Osteoblast (primary cell): ENCODE results near the gene DENND1B. TPM values are rescaled to one million over a fixed set of nuclear protein-coding genes. Genes with fewer than 3 reads are reported as not detected.

Experiments used
- DNase-seq: peaks from one replicate; pipeline ENCODE4 v3.0.0; 2011; ENCODE audit warnings: low spot score, mixed read lengths; ENCODE audit not compliant: insufficient read length; ENCODE audit errors: missing footprints
- H2AFZ ChIP-seq: 2 replicates; pipeline ENCODE4 v1.6.0; 2011; ENCODE audit warnings: mild to moderate bottlenecking, low read length
- H3K27ac ChIP-seq: 2 replicates; pipeline ENCODE4 v1.5.1; 2011; ENCODE audit warnings: mild to moderate bottlenecking, low read depth, low read length, moderate library complexity
- H3K27me3 ChIP-seq: 2 replicates; pipeline ENCODE4 v1.6.0; 2012; ENCODE audit warnings: mild to moderate bottlenecking, control low read depth, inconsistent platforms, low read length, moderate library complexity; ENCODE audit not compliant: insufficient read depth
- H3K36me3 ChIP-seq: 2 replicates; pipeline ENCODE4 v1.5.1; 2011; ENCODE audit warnings: mild to moderate bottlenecking, low read length, control low read depth, moderate library complexity; ENCODE audit not compliant: insufficient read depth
- H3K4me1 ChIP-seq: 2 replicates; pipeline ENCODE4 v1.5.1; 2011; ENCODE audit warnings: mild to moderate bottlenecking, low read length, control low read depth, moderate library complexity; ENCODE audit not compliant: insufficient read depth
- H3K4me2 ChIP-seq: 2 replicates; pipeline ENCODE4 v1.6.0; 2011; ENCODE audit warnings: mild to moderate bottlenecking, low read length; ENCODE audit not compliant: insufficient read depth
- H3K4me3 ChIP-seq: fragments of 200-600 bp; sonication (generic); 3 replicates; pipeline ENCODE4 v1.5.1; 2012; ENCODE audit warnings: mild to moderate bottlenecking, low read length, inconsistent platforms; ENCODE audit not compliant: insufficient read depth
- H3K79me2 ChIP-seq: 2 replicates; pipeline ENCODE4 v1.6.0; 2012; ENCODE audit warnings: mild to moderate bottlenecking, low read length, control low read depth, inconsistent platforms; ENCODE audit not compliant: insufficient read depth
- H3K9me3 ChIP-seq: 2 replicates; pipeline ENCODE4 v1.5.1; 2011; ENCODE audit warnings: low read depth, low read length, control low read depth
- H4K20me1 ChIP-seq: 2 replicates; pipeline ENCODE4 v1.6.0; 2012; ENCODE audit warnings: mild to moderate bottlenecking, low read length, control low read depth; ENCODE audit not compliant: insufficient read depth
- CTCF ChIP-seq: IDR thresholded peaks from 2 replicates; pipeline ENCODE4 v1.5.1; 2011; ENCODE audit warnings: mild to moderate bottlenecking, low read depth, low read length, moderate library complexity; ENCODE audit errors: extremely low read depth
- total RNA-seq: library from RNA; depleted of rRNA; stranded (reverse); fragments of >200 nt; gene quantifications from 2 replicates; pipeline ENCODE4 v1.2.3, GENCODE V29; 2012

DENND1B gene
- total RNA-seq, 1 donor = 22.4 TPM

- Histone ChIP-seq H3K27ac (no peak overlapping the region), H3K4me3 (no peak overlapping the region), H3K36me3 (no peaks in the 10 kb centered on the region), H3K9me3 (no peaks in the 10 kb centered on the region), H3K27me3 (no peaks in the 10 kb centered on the region), H4K20me1 (no peaks in the 10 kb centered on the region), H2AFZ (no peak overlapping the region), H3K4me2 (no peak overlapping the region), H3K79me2 (no peaks in the 10 kb centered on the region), H3K4me1 (peaks cover 4% of the 10 kb centered on the region)
- no peak for TF ChIP-seq CTCF
- DNase-seq = no peak
These were observed 214.2 kb downstream of the DENND1B start for GRCh38 chr1:197561041-197561440.

GRCh38 chr1:197559655-197560054 is 215.6 kb downstream of the DENND1B start:
- Histone ChIP-seq H3K4me2 (no peak overlapping the region), H3K27ac (no peak overlapping the region), H3K4me1 (peaks cover 4% of the 10 kb centered on the region), H3K27me3 (no peaks in the 10 kb centered on the region), H2AFZ (no peak overlapping the region), H3K4me3 (no peak overlapping the region), H3K79me2 (no peaks in the 10 kb centered on the region), H3K36me3 (no peaks in the 10 kb centered on the region), H3K9me3 (no peaks in the 10 kb centered on the region), H4K20me1 (no peaks in the 10 kb centered on the region)
- DNase-seq = no peak
- TF ChIP-seq CTCF = no peak

- no peak for DNase-seq
- no peak overlapping the region for H3K4me3 ChIP-seq
- TF ChIP-seq CTCF = no peak
These were observed 216.0 kb downstream of the DENND1B start for GRCh38 chr1:197559244-197559643.

GRCh38 chr1:197557302-197557701 is 218.0 kb downstream of the DENND1B start:
- no peaks in the 10 kb centered on the region for H3K9me3 ChIP-seq
- H3K36me3 ChIP-seq = no peaks in the 10 kb centered on the region
- no peaks in the 10 kb centered on the region for H3K79me2 ChIP-seq
- DNase-seq = no peak
- no peaks in the 10 kb centered on the region for H3K27me3 ChIP-seq
- H3K27ac ChIP-seq = no peak overlapping the region
- no peak overlapping the region for H3K4me3 ChIP-seq
- peak overlapping the region; percentile 39 for H3K4me2 ChIP-seq
- H3K4me1 ChIP-seq = peaks cover 4% of the 10 kb centered on the region
- H4K20me1 ChIP-seq = no peaks in the 10 kb centered on the region
- no peak overlapping the region for H2AFZ ChIP-seq
- no peak for TF ChIP-seq CTCF

More at GRCh38 chr1:197559244-197559643, 216.0 kb downstream of the DENND1B start:
- no peaks in the 10 kb centered on the region for H3K27me3 ChIP-seq
- H3K4me1 ChIP-seq = peaks cover 4% of the 10 kb centered on the region
- H2AFZ ChIP-seq = no peak overlapping the region
- no peaks in the 10 kb centered on the region for H3K36me3 ChIP-seq
- H3K79me2 ChIP-seq = no peaks in the 10 kb centered on the region
- H4K20me1 ChIP-seq = no peaks in the 10 kb centered on the region
- H3K4me2 ChIP-seq = no peak overlapping the region
- no peak overlapping the region for H3K27ac ChIP-seq
- no peaks in the 10 kb centered on the region for H3K9me3 ChIP-seq
